Lower leg skin (tissue), 4 donors: ENCODE data around the gene CD200. TPM values are rescaled to one million over a fixed set of nuclear protein-coding genes. Genes with fewer than 3 reads are reported as not detected.

Experiments
- DNase-seq, 2 donors: peaks; one replicate each; pipeline ENCODE4 v3.0.0-alpha.2; 2019; ENCODE audit warnings: low spot score in 2 of 2
- H3K4me3 ChIP-seq: fragments of 200-600 bp; sonication (generic); 2 replicates; pipeline ENCODE4 v1.5.1; 2017; ENCODE audit warnings: mild to moderate bottlenecking, low read depth; ENCODE audit not compliant: poor library complexity, severe bottlenecking
- POLR2A ChIP-seq, 2 donors: fragments of 450-650 bp; IDR thresholded peaks; one replicate each; pipeline ENCODE4 v1.6.1; 2016 to 2017; ENCODE audit warnings: antibody characterized with exemption in 2 of 2, mild to moderate bottlenecking in 1 of 2, moderate library complexity in 1 of 2
- WGBS, 2 donors: methylation state at CpG; one replicate each; pipeline ENCODE4 v1.1.5; 2018; 5-methylcytosine and 5-hydroxymethylcytosine counted together
- intact Hi-C: fragments of 100-400 bp; cut with DNase I; formaldehyde crosslinking; loops from one replicate; pipeline ENCODE4 v1.15.0; 2023; ENCODE audit warnings: low total_unique reads
- total RNA-seq, 4 donors: library from RNA; depleted of rRNA; stranded (reverse); fragments of >200 nt; gene quantifications; one replicate each; pipeline ENCODE4 v1.1.0, GENCODE V29; 2016
- TF ChIP-seq, protein P1 (sequence below), 3 donors: fragments of 450-650 bp; IDR thresholded peaks; one replicate each; pipeline ENCODE4 v1.5.1; 2016; ENCODE audit warnings: antibody characterized with exemption in 3 of 3, mild to moderate bottlenecking in 3 of 3, moderate library complexity in 2 of 3

The CD200 gene
- total RNA-seq, 4 donors from 2014 or later, result 2.7 to 8.2 (median 5.6) TPM

- no peak overlapping the region for H3K4me3 ChIP-seq
- no peak for DNase-seq
- intact Hi-C loops, result no loop called here
- WGBS, 2 donors, result 71 to 73% methylated on average over 2 of the region's 2 CpGs
- TF ChIP-seq, protein P1, sequence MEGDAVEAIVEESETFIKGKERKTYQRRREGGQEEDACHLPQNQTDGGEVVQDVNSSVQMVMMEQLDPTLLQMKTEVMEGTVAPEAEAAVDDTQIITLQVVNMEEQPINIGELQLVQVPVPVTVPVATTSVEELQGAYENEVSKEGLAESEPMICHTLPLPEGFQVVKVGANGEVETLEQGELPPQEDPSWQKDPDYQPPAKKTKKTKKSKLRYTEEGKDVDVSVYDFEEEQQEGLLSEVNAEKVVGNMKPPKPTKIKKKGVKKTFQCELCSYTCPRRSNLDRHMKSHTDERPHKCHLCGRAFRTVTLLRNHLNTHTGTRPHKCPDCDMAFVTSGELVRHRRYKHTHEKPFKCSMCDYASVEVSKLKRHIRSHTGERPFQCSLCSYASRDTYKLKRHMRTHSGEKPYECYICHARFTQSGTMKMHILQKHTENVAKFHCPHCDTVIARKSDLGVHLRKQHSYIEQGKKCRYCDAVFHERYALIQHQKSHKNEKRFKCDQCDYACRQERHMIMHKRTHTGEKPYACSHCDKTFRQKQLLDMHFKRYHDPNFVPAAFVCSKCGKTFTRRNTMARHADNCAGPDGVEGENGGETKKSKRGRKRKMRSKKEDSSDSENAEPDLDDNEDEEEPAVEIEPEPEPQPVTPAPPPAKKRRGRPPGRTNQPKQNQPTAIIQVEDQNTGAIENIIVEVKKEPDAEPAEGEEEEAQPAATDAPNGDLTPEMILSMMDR (IDR thresholded peaks at IDR 0.05), result no peak
- TF ChIP-seq POLR2A (IDR thresholded peaks at IDR 0.05), result no peak
These were observed 17.3 kb downstream of the CD200 start for GRCh38 chr3:112350018-112350810.

- 14 to 24% methylated on average over 1 of the region's 1 CpG for WGBS, 2 donors
- intact Hi-C loops, result no loop called here
- no peak overlapping the region for H3K4me3 ChIP-seq
- TF ChIP-seq, protein P1 (IDR thresholded peaks at IDR 0.05), result no peak
- DNase-seq, result no peak
These were observed 18.1 kb downstream of the CD200 start for GRCh38 chr3:112351036-112351435.

GRCh38 chr3:112351823-112352222 lies 18.9 kb downstream of the CD200 start:
- 41 to 50% methylated on average over 2 of the region's 2 CpGs for WGBS, 2 donors

GRCh38 chr3:112352720-112353119 lies 19.8 kb downstream of the CD200 start:
- no peak overlapping the region for H3K4me3 ChIP-seq
- WGBS, 2 donors, result 89 to 94% methylated on average over 5 of the region's 5 CpGs
- intact Hi-C loops, result no loop called here
- no peak for DNase-seq
- TF ChIP-seq POLR2A (IDR thresholded peaks at IDR 0.05), result no peak
- TF ChIP-seq, protein P1 (IDR thresholded peaks at IDR 0.05), result no peak

More at GRCh38 chr3:112351823-112352222, 18.9 kb downstream of the CD200 start:
- no peak for DNase-seq
- no peak overlapping the region for H3K4me3 ChIP-seq
- TF ChIP-seq POLR2A (IDR thresholded peaks at IDR 0.05), result no peak
- TF ChIP-seq, protein P1 (IDR thresholded peaks at IDR 0.05), result no peak
- intact Hi-C loops, result no loop called here

DNA sequence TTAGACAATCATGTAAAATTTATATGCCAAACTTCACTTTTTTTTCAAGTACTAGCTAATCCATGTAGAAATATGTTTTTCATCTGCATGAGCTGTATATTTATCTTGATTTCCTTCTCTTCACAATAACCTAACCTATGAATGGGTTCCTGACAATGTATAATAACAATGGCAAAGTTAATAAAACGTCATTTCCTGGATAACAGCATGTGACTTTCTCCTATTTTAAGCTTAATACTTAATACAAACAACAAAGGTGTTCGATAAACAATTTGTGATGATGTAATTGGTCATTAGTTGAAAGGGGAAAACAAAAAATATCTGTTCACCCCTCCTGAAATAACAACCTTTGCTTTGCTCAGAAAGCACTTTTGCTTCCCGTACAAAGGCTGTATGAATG lies 20.4 kb downstream of the CD200 start:
- intact Hi-C loops, result no loop called here
- no peak for DNase-seq
- no peak for TF ChIP-seq POLR2A (IDR thresholded peaks at IDR 0.05)
- TF ChIP-seq, protein P1 (IDR thresholded peaks at IDR 0.05), result no peak
- 80 to 82% methylated on average over 3 of the region's 3 CpGs for WGBS, 2 donors
- no peak overlapping the region for H3K4me3 ChIP-seq
